SU-DHL-6 (cell line): Measurements from ENCODE around the gene TGDS.

ENCODE experiments used
- H2AFZ ChIP-seq: fragments of 200-600 bp; sonication (generic); 2 replicates; pipeline ENCODE4 v1.6.1; 2014; ENCODE audit warnings: low read depth, mild to moderate bottlenecking, moderate library complexity, mixed read lengths, antibody characterized with exemption, low read length; ENCODE audit not compliant: severe bottlenecking
- H3F3A ChIP-seq: fragments of 200-600 bp; shearing (Covaris generic); 2 replicates; pipeline ENCODE4 v1.6.0; 2016; ENCODE audit warnings: antibody characterized with exemption, mild to moderate bottlenecking; ENCODE audit not compliant: insufficient read depth
- H3K27ac ChIP-seq: fragments of 200-600 bp; sonication (generic); 2 replicates; pipeline ENCODE4 v1.5.1; 2016; ENCODE audit warnings: low read depth, mild to moderate bottlenecking, low read length, moderate library complexity, mixed read lengths
- H3K27me3 ChIP-seq: fragments of 200-600 bp; sonication (generic), shearing (Covaris generic); 2 replicates; pipeline ENCODE4 v1.6.0; 2014; ENCODE audit warnings: mild to moderate bottlenecking, low read length
- H3K36me3 ChIP-seq: fragments of 200-600 bp; sonication (generic); 2 replicates; pipeline ENCODE4 v1.6.1; 2014; ENCODE audit warnings: mild to moderate bottlenecking, low read length, mixed read lengths
- H3K4me2 ChIP-seq: fragments of 300-600, 200-600 bp; shearing (Covaris generic), sonication (generic); 2 replicates; pipeline ENCODE4 v1.6.0; 2014; ENCODE audit warnings: low read length, low read depth, mild to moderate bottlenecking; ENCODE audit not compliant: poor library complexity, severe bottlenecking
- H3K4me3 ChIP-seq: fragments of 200-600 bp; sonication (generic); 2 replicates; pipeline ENCODE4 v1.5.1; 2014; ENCODE audit warnings: antibody characterized with exemption, low read length, mild to moderate bottlenecking, mixed read lengths; ENCODE audit not compliant: insufficient read depth, poor library complexity, severe bottlenecking
- H3K79me2 ChIP-seq: fragments of 200-600 bp; sonication (generic); 2 replicates; pipeline ENCODE4 v1.6.1; 2014; ENCODE audit warnings: mild to moderate bottlenecking, low read length, moderate library complexity; ENCODE audit not compliant: insufficient read depth
- H3K9ac ChIP-seq: fragments of 200-600 bp; sonication (generic); 2 replicates; pipeline ENCODE4 v1.7.0; 2014; ENCODE audit warnings: mild to moderate bottlenecking, low read length
- H3K9me2 ChIP-seq: fragments of 200-600 bp; sonication (generic); replicated peaks from 2 replicates; pipeline ENCODE4 v1.6.1; 2014; ENCODE audit warnings: low read length; ENCODE audit not compliant: insufficient read depth
- H3K9me3 ChIP-seq: fragments of 200-600 bp; sonication (generic); 2 replicates; pipeline ENCODE4 v1.6.1; 2014; ENCODE audit warnings: low read length, mixed read lengths; ENCODE audit not compliant: insufficient read depth
- H4K20me1 ChIP-seq: fragments of 200-600 bp; sonication (generic); 2 replicates; pipeline ENCODE4 v1.6.1; 2014; ENCODE audit warnings: low read depth, mild to moderate bottlenecking, antibody characterized with exemption, low read length, moderate library complexity, mixed read lengths
- EZH2phosphoT487 ChIP-seq: fragments of 200-600 bp; sonication (generic), shearing (Covaris generic); conservative IDR thresholded peaks from 2 replicates; pipeline ENCODE4 v1.6.1; 2018; ENCODE audit warnings: mild to moderate bottlenecking, antibody characterized with exemption, low read length, moderate library complexity, mixed read lengths
- TF ChIP-seq, protein P1 (sequence below): fragments of 200-600 bp; sonication (generic); IDR thresholded peaks from one replicate; pipeline ENCODE4 v1.5.1; 2017; ENCODE audit warnings: antibody characterized with exemption, mild to moderate bottlenecking, low read length, moderate library complexity; ENCODE audit not compliant: insufficient read depth, poor library complexity, severe bottlenecking

The TGDS gene

DNA sequence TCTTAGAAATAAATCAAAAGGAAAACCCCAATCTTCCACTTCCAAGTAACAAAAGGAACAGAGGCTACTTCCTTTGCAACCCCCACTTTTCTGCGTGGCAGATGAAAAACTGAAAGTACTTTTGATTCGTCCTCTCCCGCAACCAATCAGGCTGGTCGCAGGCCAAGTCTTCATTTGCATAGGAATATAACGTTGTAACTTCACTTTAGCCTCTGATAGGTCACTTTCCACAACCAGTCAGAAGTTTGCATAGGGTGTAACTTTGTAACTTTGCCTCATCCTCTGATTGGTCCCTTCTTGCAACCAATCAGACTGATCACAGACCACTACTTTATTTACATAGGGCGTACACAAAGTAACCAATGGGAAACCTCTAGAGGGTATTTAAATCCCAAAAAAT lies 37.2 kb downstream of the TGDS start:
- TF ChIP-seq, protein P1, sequence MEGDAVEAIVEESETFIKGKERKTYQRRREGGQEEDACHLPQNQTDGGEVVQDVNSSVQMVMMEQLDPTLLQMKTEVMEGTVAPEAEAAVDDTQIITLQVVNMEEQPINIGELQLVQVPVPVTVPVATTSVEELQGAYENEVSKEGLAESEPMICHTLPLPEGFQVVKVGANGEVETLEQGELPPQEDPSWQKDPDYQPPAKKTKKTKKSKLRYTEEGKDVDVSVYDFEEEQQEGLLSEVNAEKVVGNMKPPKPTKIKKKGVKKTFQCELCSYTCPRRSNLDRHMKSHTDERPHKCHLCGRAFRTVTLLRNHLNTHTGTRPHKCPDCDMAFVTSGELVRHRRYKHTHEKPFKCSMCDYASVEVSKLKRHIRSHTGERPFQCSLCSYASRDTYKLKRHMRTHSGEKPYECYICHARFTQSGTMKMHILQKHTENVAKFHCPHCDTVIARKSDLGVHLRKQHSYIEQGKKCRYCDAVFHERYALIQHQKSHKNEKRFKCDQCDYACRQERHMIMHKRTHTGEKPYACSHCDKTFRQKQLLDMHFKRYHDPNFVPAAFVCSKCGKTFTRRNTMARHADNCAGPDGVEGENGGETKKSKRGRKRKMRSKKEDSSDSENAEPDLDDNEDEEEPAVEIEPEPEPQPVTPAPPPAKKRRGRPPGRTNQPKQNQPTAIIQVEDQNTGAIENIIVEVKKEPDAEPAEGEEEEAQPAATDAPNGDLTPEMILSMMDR: no peak
- TF ChIP-seq EZH2phosphoT487: no peak
- no peak overlapping the region for H2AFZ ChIP-seq
- no peak overlapping the region for H3K27ac ChIP-seq
- no peak overlapping the region for H3K9ac ChIP-seq
- H3K79me2 ChIP-seq: no peaks in the 10 kb centered on the region
- H3K4me3 ChIP-seq: no peak overlapping the region
- H3K4me2 ChIP-seq: no peak overlapping the region
- H3K9me2 ChIP-seq: no peaks in the 10 kb centered on the region
- H3F3A ChIP-seq: no peaks in the 10 kb centered on the region
- H4K20me1 ChIP-seq: no peaks in the 10 kb centered on the region
- H3K27me3 ChIP-seq: no peaks in the 10 kb centered on the region
- no peaks in the 10 kb centered on the region for H3K36me3 ChIP-seq
- H3K9me3 ChIP-seq: no peaks in the 10 kb centered on the region

DNA sequence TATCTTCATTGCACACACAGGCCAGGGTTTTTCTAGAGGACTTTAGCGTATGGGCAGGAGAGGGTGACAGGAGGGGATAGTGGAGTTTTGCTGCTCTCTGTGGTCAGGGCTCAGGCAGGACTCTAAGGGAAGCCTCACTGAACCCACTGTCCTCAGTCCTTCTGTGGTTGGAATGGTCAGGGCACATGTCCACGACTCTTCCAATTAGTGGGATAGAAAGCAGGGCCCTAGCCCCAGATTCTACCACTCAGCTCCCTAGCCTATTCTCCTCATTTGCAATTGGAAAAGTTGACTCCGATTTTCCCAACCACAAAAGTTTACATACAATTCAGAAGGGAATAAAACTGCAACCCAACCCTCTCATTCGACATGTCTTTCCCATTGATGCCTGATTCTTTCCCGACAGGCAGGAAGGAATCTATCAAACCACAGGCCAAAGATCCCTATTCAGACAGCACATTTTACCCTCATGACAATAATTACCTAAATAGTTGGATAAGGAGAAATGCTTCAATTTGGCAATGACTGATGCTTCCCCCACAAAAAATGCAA lies 38.2 kb downstream of the TGDS start:
- Histone ChIP-seq H3F3A (no peaks in the 10 kb centered on the region), H3K9me3 (no peaks in the 10 kb centered on the region), H4K20me1 (no peaks in the 10 kb centered on the region), H3K9me2 (no peaks in the 10 kb centered on the region), H3K27ac (no peak overlapping the region), H3K4me2 (no peak overlapping the region), H3K79me2 (no peaks in the 10 kb centered on the region), H3K9ac (no peak overlapping the region), H3K36me3 (no peaks in the 10 kb centered on the region), H2AFZ (no peak overlapping the region), H3K4me3 (no peak overlapping the region), H3K27me3 (no peaks in the 10 kb centered on the region)
- TF ChIP-seq, protein P1: no peak
- no peak for TF ChIP-seq EZH2phosphoT487

DNA sequence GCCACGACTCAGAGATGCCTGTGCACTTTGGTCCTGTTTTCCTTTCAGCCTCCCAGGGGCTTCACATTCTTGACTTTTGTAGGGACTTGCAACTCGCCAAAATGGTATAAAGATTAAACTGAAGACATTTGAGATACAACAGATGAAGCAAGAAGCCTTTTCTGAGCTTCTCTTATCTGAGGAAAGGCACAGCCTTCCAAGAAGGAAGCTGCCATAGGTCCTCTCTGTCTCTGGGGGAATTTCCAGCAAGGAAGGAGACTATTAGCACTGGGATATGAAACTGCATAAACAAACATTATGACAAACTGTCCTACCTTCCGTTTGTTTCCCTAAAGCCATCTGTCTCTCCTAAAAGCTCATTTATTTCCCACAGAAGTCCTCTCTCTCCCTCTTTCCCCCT lies 39.3 kb downstream of the TGDS start:
- Histone ChIP-seq H3K27me3 (no peaks in the 10 kb centered on the region), H4K20me1 (no peaks in the 10 kb centered on the region), H3K4me2 (no peak overlapping the region), H3K9me3 (no peaks in the 10 kb centered on the region), H3K9ac (no peak overlapping the region), H3F3A (no peaks in the 10 kb centered on the region), H3K79me2 (no peaks in the 10 kb centered on the region), H3K9me2 (no peaks in the 10 kb centered on the region), H3K36me3 (no peaks in the 10 kb centered on the region), H3K27ac (no peak overlapping the region), H3K4me3 (no peak overlapping the region), H2AFZ (no peak overlapping the region)
- TF ChIP-seq EZH2phosphoT487: no peak
- TF ChIP-seq, protein P1: no peak

DNA sequence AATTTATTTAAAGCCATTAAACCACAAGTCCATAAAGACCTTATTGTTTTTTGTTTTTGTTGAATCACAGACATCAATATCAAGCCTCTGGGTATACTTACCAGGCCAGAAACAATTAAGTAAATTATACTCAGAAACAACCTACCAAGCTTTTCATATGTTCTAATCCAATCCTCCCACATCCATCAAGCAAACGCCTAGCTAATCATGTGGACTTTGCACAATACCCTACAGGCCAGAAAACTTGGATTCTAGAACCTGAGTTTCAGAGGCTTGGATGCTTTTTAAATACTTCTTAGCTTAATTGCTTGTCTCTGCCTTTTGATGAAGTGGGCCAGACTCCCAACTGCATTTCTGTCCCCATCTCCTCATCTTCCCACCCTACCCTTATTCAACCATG lies 39.9 kb downstream of the TGDS start:
- H3K4me3 ChIP-seq: no peak overlapping the region
- TF ChIP-seq, protein P1: no peak
- TF ChIP-seq EZH2phosphoT487: no peak
- no peaks in the 10 kb centered on the region for H3K27me3 ChIP-seq
- no peak overlapping the region for H3K9ac ChIP-seq
- no peaks in the 10 kb centered on the region for H4K20me1 ChIP-seq
- H3F3A ChIP-seq: no peaks in the 10 kb centered on the region
- no peaks in the 10 kb centered on the region for H3K79me2 ChIP-seq
- no peak overlapping the region for H3K27ac ChIP-seq
- H3K9me2 ChIP-seq: no peaks in the 10 kb centered on the region
- H3K4me2 ChIP-seq: no peak overlapping the region
- no peaks in the 10 kb centered on the region for H3K36me3 ChIP-seq
- no peak overlapping the region for H2AFZ ChIP-seq
- no peaks in the 10 kb centered on the region for H3K9me3 ChIP-seq
